SK-N-SH (cell line): ENCODE measurements around the gene MVD. TPM values are rescaled to one million over a fixed set of nuclear protein-coding genes. Genes with fewer than 3 reads are reported as not detected.

Experiments used
- CTCF ChIA-PET: fragments of 300-600, 350-600 bp; formaldehyde crosslinking; extraction: SDS; loops from one replicate; lab custom pipeline; 2021; lab: Yijun Ruan, JAX
- POLR2A ChIA-PET: fragments of 350-600 bp; sonication (Branson Sonifier 250); formaldehyde crosslinking; extraction: SDS; loops from one replicate; lab custom pipeline; 2020; ENCODE audit warnings: antibody characterized with exemption, inconsistent platforms; lab: Yijun Ruan, JAX
- DNase-seq: peaks from one replicate; pipeline ENCODE4 v3.0.0; 2012
- H2AFZ ChIP-seq: fragments of 200-600 bp; sonication (generic); 2 replicates; pipeline ENCODE4 v1.8.1; 2016; ENCODE audit warnings: antibody characterized with exemption, mild to moderate bottlenecking, low read depth
- H3F3A ChIP-seq: fragments of 200-600 bp; sonication (generic); replicated peaks from 2 replicates; pipeline ENCODE3; 2016; ENCODE audit warnings: antibody characterized with exemption, mild to moderate bottlenecking; ENCODE audit not compliant: insufficient read depth
- H3K27ac ChIP-seq, 2 experiments: fragments of 200-500 bp in 1 of 2; fragments of 200-600 bp in 1 of 2; sonication (Bioruptor generic) in 1 of 2; sonication (generic), shearing (Covaris generic) in 1 of 2; 2 replicates each; pipeline versions ENCODE4 v1.5.1 to v1.6.1; 2014 to 2016; ENCODE audit warnings: low read depth in 2 of 2, inconsistent platforms in 1 of 2, low read length in 1 of 2, mild to moderate bottlenecking in 1 of 2, mixed read lengths in 1 of 2
- H3K27me3 ChIP-seq: fragments of 200-600 bp; sonication (generic), shearing (Covaris generic); 2 replicates; pipeline ENCODE4 v1.6.1; 2016; ENCODE audit warnings: mixed run types; ENCODE audit not compliant: insufficient read depth
- H3K36me3 ChIP-seq, 2 experiments: fragments of 200-500 bp in 1 of 2; fragments of 200-600 bp in 1 of 2; sonication (Bioruptor generic) in 1 of 2; sonication (generic) in 1 of 2; replicated peaks in 1 of 2; 2 replicates each; pipeline versions ENCODE3 to v1.5.1; 2014 to 2016; ENCODE audit warnings: low read length in 1 of 2, mild to moderate bottlenecking in 1 of 2; ENCODE audit not compliant: insufficient read depth in 2 of 2, control insufficient read depth in 1 of 2
- H3K4me1 ChIP-seq, 2 experiments: fragments of 200-500 bp in 1 of 2; fragments of 200-600 bp in 1 of 2; sonication (Bioruptor generic) in 1 of 2; sonication (generic), shearing (Covaris generic) in 1 of 2; 2 replicates each; pipeline versions ENCODE4 v1.5.1 to v1.6.1; 2014 to 2016; ENCODE audit warnings: low read depth in 1 of 2, low read length in 1 of 2, mixed run types in 1 of 2; ENCODE audit not compliant: insufficient read depth in 2 of 2, control insufficient read depth in 1 of 2
- H3K4me2 ChIP-seq: fragments of 200-600 bp; sonication (generic), shearing (Covaris generic); 2 replicates; pipeline ENCODE4 v1.6.1; 2017; ENCODE audit warnings: mixed run types
- H3K4me3 ChIP-seq, 2 experiments: fragments of 200-500 bp in 1 of 2; fragments of 200-600 bp in 1 of 2; sonication (Bioruptor generic) in 1 of 2; sonication (generic), shearing (Covaris generic) in 1 of 2; 2 replicates each; pipeline versions ENCODE4 v1.5.1 to v1.8.1; 2014 to 2016; ENCODE audit warnings: low read depth in 2 of 2, inconsistent platforms in 1 of 2, low read length in 1 of 2, mild to moderate bottlenecking in 1 of 2, mixed read lengths in 1 of 2, moderate library complexity in 1 of 2
- H3K79me2 ChIP-seq: fragments of 200-600 bp; sonication (generic); 2 replicates; pipeline ENCODE4 v1.8.1; 2017; ENCODE audit warnings: mild to moderate bottlenecking; ENCODE audit not compliant: insufficient read depth
- H3K9ac ChIP-seq: fragments of 200-600 bp; sonication (generic); 2 replicates; pipeline ENCODE4 v1.6.1; 2017; ENCODE audit warnings: mixed run types
- H3K9me2 ChIP-seq: fragments of 200-600 bp; sonication (generic); 2 replicates; pipeline ENCODE4 v1.6.1; 2017; ENCODE audit warnings: mixed run types
- H3K9me3 ChIP-seq: fragments of 200-600 bp; sonication (generic); 2 replicates; pipeline ENCODE4 v1.6.1; 2017; ENCODE audit warnings: mixed run types, mild to moderate bottlenecking, moderate library complexity
- H4K20me1 ChIP-seq: fragments of 200-600 bp; sonication (generic); 2 replicates; pipeline ENCODE4 v1.6.1; 2017; ENCODE audit warnings: mild to moderate bottlenecking, mixed run types; ENCODE audit not compliant: insufficient read depth
- CTCF ChIP-seq: fragments of 200-600 bp; sonication (generic); IDR thresholded peaks from 2 replicates; pipeline ENCODE4 v1.6.1; 2017; ENCODE audit warnings: antibody characterized with exemption, mild to moderate bottlenecking, moderate library complexity
- ELF1 ChIP-seq: IDR thresholded peaks from 2 replicates; pipeline ENCODE4 v1.4.0; 2012
- EZH2phosphoT487 ChIP-seq: fragments of 200-600 bp; sonication (generic); IDR thresholded peaks from 2 replicates; pipeline ENCODE4 v1.6.1; 2017; ENCODE audit warnings: low read depth, mixed run types, mild to moderate bottlenecking, antibody characterized with exemption, moderate library complexity, borderline replicate concordance
- FOXJ3 ChIP-seq: sonication (generic); formaldehyde crosslinking; IDR thresholded peaks from 2 replicates; pipeline ENCODE4 v1.5.1; 2020; ENCODE audit warnings: mild to moderate bottlenecking, missing genetic modification reagents
- GABPA ChIP-seq: IDR thresholded peaks from 2 replicates; pipeline ENCODE4 v1.4.0; 2012; ENCODE audit warnings: low read depth, mild to moderate bottlenecking
- GATA2 ChIP-seq: sonication (generic); formaldehyde crosslinking; IDR thresholded peaks from 2 replicates; pipeline ENCODE4 v1.5.0; 2020; ENCODE audit warnings: mild to moderate bottlenecking, missing genetic modification reagents
- IRF3 ChIP-seq: fragments of 150-350 bp; IDR thresholded peaks from 2 replicates; pipeline ENCODE4 v1.6.1; 2016; ENCODE audit warnings: mild to moderate bottlenecking, low read depth, low read length
- MAX ChIP-seq: IDR thresholded peaks from 2 replicates; pipeline ENCODE4 v1.4.0; 2012; ENCODE audit warnings: low read depth
- MXI1 ChIP-seq: IDR thresholded peaks from 2 replicates; pipeline ENCODE4 v1.6.1; 2012; ENCODE audit warnings: mild to moderate bottlenecking, low read depth, low read length, improper control_type of control experiment
- NFIC ChIP-seq: IDR thresholded peaks from 2 replicates; pipeline ENCODE4 v1.4.0; 2012; ENCODE audit warnings: borderline replicate concordance
- PBX3 ChIP-seq: IDR thresholded peaks from 2 replicates; pipeline ENCODE4; 2012
- SMC3 ChIP-seq: IDR thresholded peaks from 2 replicates; pipeline ENCODE4 v1.6.1; 2012; ENCODE audit warnings: low read depth, low read length, improper control_type of control experiment
- TAF1 ChIP-seq: IDR thresholded peaks from 2 replicates; pipeline ENCODE4 v1.6.1; 2012; ENCODE audit warnings: low read depth, mild to moderate bottlenecking, low read length, moderate library complexity, borderline replicate concordance
- TCF12 ChIP-seq: IDR thresholded peaks from 2 replicates; pipeline ENCODE4 v1.4.0; 2012
- TEAD4 ChIP-seq: IDR thresholded peaks from 2 replicates; pipeline ENCODE4 v1.4.0; 2012; ENCODE audit warnings: mild to moderate bottlenecking, borderline replicate concordance; ENCODE audit not compliant: insufficient read depth
- USF2 ChIP-seq: fragments of 150-350 bp; IDR thresholded peaks from 2 replicates; pipeline ENCODE4 v1.6.1; 2017; ENCODE audit warnings: antibody characterized with exemption, low read length, low read depth, borderline replicate concordance
- YY1 ChIP-seq: IDR thresholded peaks from 2 replicates; pipeline ENCODE4 v1.4.0; 2012; ENCODE audit warnings: low read depth, mild to moderate bottlenecking
- ZBTB33 ChIP-seq: IDR thresholded peaks from 2 replicates; pipeline ENCODE4 v1.4.0; 2012; ENCODE audit warnings: low read depth, borderline replicate concordance
- WGBS: methylation state at CpG from one replicate; pipeline ENCODE4 v1.1.6; 2017; ENCODE audit warnings: low lambda C conversion rate; 5-methylcytosine and 5-hydroxymethylcytosine counted together
- polyA plus RNA-seq, 3 experiments: library from polyadenylated mRNA; depleted of rRNA; stranded (reverse); fragments of >200 nt; gene quantifications; 2 replicates each; pipeline ENCODE4 v1.2.3, GENCODE V29; 2012

MVD gene
- polyA plus RNA-seq, 1 of the 3 experiments (the other 2 are of a cell fraction): 15.7 TPM

- Histone ChIP-seq H3F3A (no peaks in the 10 kb centered on the region), H3K4me3 (no peak overlapping the region), H3K27ac (no peak overlapping the region), H3K9me3 (no peaks in the 10 kb centered on the region), H3K4me1 (no peaks in the 10 kb centered on the region; a peak in 1 of 4 replicates), H3K79me2 (no peaks in the 10 kb centered on the region), H2AFZ (no peak overlapping the region), H4K20me1 (no peaks in the 10 kb centered on the region), H3K9me2 (no peaks in the 10 kb centered on the region), H3K9ac (no peak overlapping the region), H3K36me3 (peaks cover 0 to 3% of the 10 kb centered on the region in 2 experiments), H3K4me2 (no peak overlapping the region), H3K27me3 (no peaks in the 10 kb centered on the region)
- WGBS: 85% methylated on average over 17 of the region's 23 CpGs
- ChIA-PET CTCF (interaction anchor here (0.7 to 2.7 kb wide), 6 partner anchors 8 to 65 kb away, joined by 3 to 12 read pairs (median 4); no protein-coding TSS in a partner anchor), POLR2A (interaction anchor here (0.7 kb wide), 1 partner anchor 40 kb away, joined by 4 read pairs; no protein-coding TSS in a partner anchor)
- DNase-seq: no peak
- no peak for TF ChIP-seq GABPA
- no peak for TF ChIP-seq FOXJ3 (CRISPR knock-in tag)
- no peak for TF ChIP-seq TAF1
- no peak for TF ChIP-seq EZH2phosphoT487
- TF ChIP-seq MAX: no peak
- TF ChIP-seq ZBTB33: no peak
- no peak for TF ChIP-seq YY1
- no peak for TF ChIP-seq IRF3
- TF ChIP-seq CTCF: no peak
- no peak for TF ChIP-seq TEAD4
Observed at GRCh38 chr16:88671806-88672205, 8.9 kb upstream of the MVD start.

GRCh38 chr16:88669980-88670379 is 7.1 kb upstream of the MVD start:
- Histone ChIP-seq H3K9me2 (no peaks in the 10 kb centered on the region), H3K27me3 (no peaks in the 10 kb centered on the region), H3K4me2 (no peak overlapping the region), H3K4me1 (no peaks in the 10 kb centered on the region; a peak in 1 of 4 replicates), H3F3A (no peaks in the 10 kb centered on the region), H3K4me3 (no peak overlapping the region), H2AFZ (no peak overlapping the region), H3K79me2 (no peaks in the 10 kb centered on the region), H4K20me1 (no peaks in the 10 kb centered on the region), H3K36me3 (peaks cover 0 to 3% of the 10 kb centered on the region in 2 experiments), H3K9ac (no peak overlapping the region), H3K27ac (no peak overlapping the region), H3K9me3 (no peaks in the 10 kb centered on the region)
- DNase-seq: no peak
- 90% methylated on average over 10 of the region's 10 CpGs for WGBS
- ChIA-PET POLR2A (no interaction called here), CTCF (interaction anchor here (1.4 to 1.8 kb wide), 2 partner anchors 15 to 108 kb away, joined by 3 to 4 read pairs; no protein-coding TSS in a partner anchor)
- TF ChIP-seq PBX3: no peak
- no peak for TF ChIP-seq GATA2 (CRISPR knock-in tag)
- no peak for TF ChIP-seq SMC3
- TF ChIP-seq USF2: no peak
- no peak for TF ChIP-seq MXI1
- TF ChIP-seq ELF1: no peak
- no peak for TF ChIP-seq NFIC
- no peak for TF ChIP-seq TCF12
